NCI-H2107 treated with DMSO at 0.1 percent for 48 hours (cell line): ENCODE measurements around the gene TRIM49B.
"Not testable (repeated sequence)": the region's sequence is repeated elsewhere in the genome, so short reads cannot be mapped to it uniquely, and the experiment has no call there.

Source experiments
- DNase-seq: peaks from one replicate; lab custom pipeline; 2025; ENCODE audit not compliant: unreplicated experiment; lab: John Stamatoyannopoulos, UW

TRIM49B gene, protein sequence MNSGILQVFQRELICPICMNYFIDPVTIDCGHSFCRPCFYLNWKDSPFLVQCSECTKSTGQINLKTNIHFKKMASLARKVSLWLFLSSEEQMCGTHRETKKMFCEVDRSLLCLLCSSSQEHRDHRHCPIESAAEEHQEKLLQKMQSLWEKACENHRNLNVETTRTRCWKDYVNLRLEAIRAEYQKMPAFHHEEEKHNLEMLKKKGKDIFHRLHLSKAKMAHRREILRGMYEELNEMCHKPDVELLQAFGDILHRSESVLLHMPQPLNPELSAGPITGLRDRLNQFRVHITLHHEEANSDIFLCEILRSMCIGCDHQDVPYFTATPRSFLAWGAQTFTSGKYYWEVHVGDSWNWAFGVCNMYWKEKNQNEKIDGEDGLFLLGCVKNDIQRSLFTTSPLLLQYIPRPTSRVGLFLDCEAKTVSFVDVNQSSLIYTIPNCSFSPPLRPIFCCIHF

DNA sequence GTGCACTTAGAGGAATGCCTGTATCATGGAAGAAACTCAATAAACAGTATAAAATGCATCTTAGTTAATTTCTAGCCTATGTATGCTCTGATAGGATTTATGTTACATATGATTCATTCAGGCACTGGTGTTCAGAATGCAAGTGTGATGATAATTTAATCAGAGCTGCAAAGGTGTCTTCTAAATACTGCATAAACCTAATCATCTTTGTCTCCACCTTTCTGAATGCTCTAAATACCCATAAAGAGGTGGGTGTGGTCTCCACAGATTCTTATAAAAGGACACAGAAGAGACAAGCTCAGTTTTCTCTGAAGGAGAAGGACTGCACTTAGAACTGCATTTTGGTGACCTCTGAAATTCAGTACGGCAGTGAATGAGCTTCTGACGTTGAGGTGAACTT is at the start of gene TRIM49B:
TRIM49B (plus strand) TSS at position 301 of the 400 bp plus-strand sequence. CDS start 2,777 bp downstream, outside the sequence.
- not testable (repeated sequence) for DNase-seq

DNA sequence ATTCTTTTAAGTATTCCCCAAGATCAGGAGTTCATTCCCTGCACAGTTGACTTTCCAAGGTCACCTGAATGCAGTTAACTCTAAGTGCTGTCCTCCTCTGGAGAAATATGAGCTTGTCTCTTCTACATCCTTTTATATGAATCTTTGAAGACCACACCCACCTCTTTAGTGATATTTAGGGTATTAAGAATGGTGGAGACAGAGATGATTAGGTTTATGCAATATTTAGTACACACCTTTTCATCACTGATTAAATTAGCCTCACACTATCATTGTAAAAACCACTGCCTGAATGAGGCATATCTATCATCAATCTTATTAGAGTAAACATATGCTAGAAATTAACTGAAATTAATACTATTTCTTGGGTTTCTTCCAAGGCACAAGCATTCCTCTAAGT is 44.8 kb upstream of the TRIM49B start, which contains the start of gene TRIM51G:
TRIM51G (minus strand) TSS at position 101 of the 400 bp plus-strand sequence. CDS start 2,190 bp downstream, outside the sequence.
- DNase-seq, result not testable (repeated sequence)

DNA sequence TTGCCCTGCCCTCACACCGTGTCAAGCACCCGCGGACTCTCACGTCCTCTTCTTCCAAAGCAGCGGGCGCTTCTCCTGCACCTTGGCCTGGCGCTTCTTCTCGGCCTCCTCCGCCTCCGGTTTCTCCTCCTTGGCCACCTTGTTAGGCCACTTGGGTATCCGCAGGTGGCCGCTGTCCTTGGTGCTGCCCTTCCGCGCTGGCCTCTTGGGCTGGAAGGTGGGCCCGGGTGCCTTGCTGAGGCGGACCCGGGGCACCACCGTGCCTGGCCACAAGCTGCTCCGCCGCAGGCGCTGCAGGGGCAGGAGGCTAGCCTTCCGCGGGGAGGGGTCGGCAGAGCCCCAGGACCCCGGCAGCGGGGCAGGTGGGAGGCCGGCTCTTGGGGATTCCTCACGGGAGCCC is 19.6 kb downstream of the TRIM49B start:
- DNase-seq, result not testable (repeated sequence)

DNA sequence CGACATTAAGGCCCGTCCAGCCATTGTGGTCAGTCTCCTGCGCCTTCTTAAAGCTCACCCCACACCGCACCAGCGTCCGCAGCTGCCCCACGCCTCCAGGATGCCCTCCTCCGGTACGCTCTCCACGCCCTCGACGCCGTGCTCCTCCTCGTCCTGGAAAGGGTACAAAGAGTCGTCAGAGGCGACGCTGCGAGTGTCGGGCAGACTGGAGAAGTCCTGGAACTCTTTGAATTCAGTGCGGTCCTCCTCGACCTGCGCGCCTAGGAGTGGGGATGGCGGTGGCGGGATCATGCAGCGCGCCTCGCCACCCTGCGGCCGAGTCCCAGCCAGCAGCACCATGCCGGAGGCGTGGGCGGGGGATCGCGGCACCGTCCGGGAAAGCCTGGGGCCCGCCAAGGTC is 21.2 kb downstream of the TRIM49B start:
- not testable (repeated sequence) for DNase-seq

DNA sequence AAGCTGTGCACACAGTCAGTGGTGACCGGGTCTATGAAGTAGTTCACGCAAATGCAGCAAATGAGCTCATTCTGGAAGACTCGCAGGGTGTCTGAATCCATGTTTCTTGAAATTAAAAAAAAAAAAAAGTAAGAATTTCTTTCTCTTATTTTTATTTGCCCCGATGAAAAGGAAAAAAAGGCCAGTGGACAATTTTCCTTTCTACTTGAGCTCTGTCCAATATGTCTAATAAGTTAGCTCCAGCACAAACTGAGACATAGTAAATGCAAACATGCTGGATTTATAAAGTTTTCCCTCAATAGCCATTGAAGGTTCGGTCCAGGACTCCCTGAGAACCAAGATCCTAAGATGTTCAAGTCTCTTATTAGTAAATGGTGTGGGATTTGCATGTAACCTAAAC is 30.4 kb downstream of the TRIM49B start, which contains the start of gene TRIM64C:
TRIM64C (minus strand) TSS at position 101 of the 400 bp plus-strand sequence; CDS start at position 101, 0 bp downstream.
- not testable (repeated sequence) for DNase-seq

DNA sequence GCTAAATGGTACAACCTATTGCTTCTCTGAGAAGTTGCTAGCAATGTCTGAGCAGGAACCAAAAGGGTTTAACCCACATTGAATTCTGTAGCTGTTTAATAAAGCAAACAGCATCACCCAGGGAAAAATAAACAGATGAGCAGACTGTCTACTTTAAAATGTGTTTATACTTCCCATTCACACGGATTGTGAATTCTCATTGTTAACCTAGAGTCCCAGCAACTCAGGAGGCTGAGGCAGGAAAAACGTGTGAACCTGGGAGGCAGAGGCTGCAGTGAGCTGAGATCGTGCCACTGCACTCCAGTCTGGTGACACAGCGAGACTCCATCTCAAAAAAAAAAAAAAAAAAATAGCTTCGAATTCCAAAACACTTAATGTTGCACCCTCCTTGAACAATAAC is 41.3 kb downstream of the TRIM49B start:
- not testable (repeated sequence) for DNase-seq
